ENCODE results near the gene MBD3.

GRCh38 chr19:1524972-1525325 is 67.7 kb downstream of the MBD3 start:
- TF ChIP-seq CTCF (IDR thresholded peaks at IDR 0.05) (no peak), POLR2AphosphoS5 (IDR thresholded peaks at IDR 0.05) (no peak)
